MM.1S (cell line): Measurements from ENCODE around the gene CCDC28B.

Experiments
- CTCF ChIP-seq: fragments of 300-600 bp; sonication (generic); IDR thresholded peaks from 2 replicates; pipeline ENCODE4 v1.5.1; 2016; ENCODE audit warnings: antibody characterized with exemption, low read length, mixed read lengths
- EZH2 ChIP-seq: fragments of 300-600 bp; sonication (generic); optimal IDR thresholded peaks from 2 replicates; pipeline ENCODE3; 2017; ENCODE audit warnings: low read depth, mild to moderate bottlenecking, antibody characterized with exemption, low read length, mixed read lengths
- EZH2phosphoT487 ChIP-seq: fragments of 300-600 bp; sonication (generic); IDR thresholded peaks from 2 replicates; pipeline ENCODE4 v1.6.1; 2018; ENCODE audit warnings: antibody characterized with exemption, low read length

GRCh38 chr1:32249831-32250525 lies 49.6 kb downstream of the CCDC28B start:
- TF ChIP-seq CTCF, result no peak
- no peak for TF ChIP-seq EZH2
- TF ChIP-seq EZH2phosphoT487, result no peak
